Measurements from ENCODE around the gene ABCC1. TPM values are rescaled to one million over a fixed set of nuclear protein-coding genes. Genes with fewer than 3 reads are reported as not detected.

The ABCC1 gene
- total and polyA plus RNA-seq, 4 donors, result 12.4 to 41.5 (median 31.3) TPM

GRCh38 chr16:15903960-15904359, 45.5 kb upstream of the ABCC1 start:
- DNase-seq (no peak), ATAC-seq (ENCODE audit: insufficient read depth, low FRiP score) (no peak)
- Histone ChIP-seq H3K27me3 (ENCODE audit: control insufficient read depth in 3 of 3, insufficient read depth in 3 of 3, low read length in 2 of 3) (no peaks in the 10 kb centered on the region), H3K36me3 (ENCODE audit: control insufficient read depth in 4 of 4, insufficient read depth in 4 of 4, low read length in 4 of 4) (no peaks in the 10 kb centered on the region), H3K9me3 (ENCODE audit: control insufficient read depth in 4 of 4, insufficient read depth in 3 of 4, low read length in 3 of 4) (no peaks in the 10 kb centered on the region), H3K9ac (ENCODE audit: insufficient read depth in 1 of 2, low read length in 2 of 2) (no peak overlapping the region), H3K27ac (ENCODE audit: low read depth in 1 of 2, low read length in 1 of 2) (no peak overlapping the region), H3K4me1 (ENCODE audit: control insufficient read depth in 5 of 5, insufficient read depth in 5 of 5, low read length in 5 of 5) (peaks cover 0 to 3% (median 0%) of the 10 kb centered on the region in 5 donors), H3K4me3 (no peak overlapping the region)
- TF ChIP-seq, protein P1, sequence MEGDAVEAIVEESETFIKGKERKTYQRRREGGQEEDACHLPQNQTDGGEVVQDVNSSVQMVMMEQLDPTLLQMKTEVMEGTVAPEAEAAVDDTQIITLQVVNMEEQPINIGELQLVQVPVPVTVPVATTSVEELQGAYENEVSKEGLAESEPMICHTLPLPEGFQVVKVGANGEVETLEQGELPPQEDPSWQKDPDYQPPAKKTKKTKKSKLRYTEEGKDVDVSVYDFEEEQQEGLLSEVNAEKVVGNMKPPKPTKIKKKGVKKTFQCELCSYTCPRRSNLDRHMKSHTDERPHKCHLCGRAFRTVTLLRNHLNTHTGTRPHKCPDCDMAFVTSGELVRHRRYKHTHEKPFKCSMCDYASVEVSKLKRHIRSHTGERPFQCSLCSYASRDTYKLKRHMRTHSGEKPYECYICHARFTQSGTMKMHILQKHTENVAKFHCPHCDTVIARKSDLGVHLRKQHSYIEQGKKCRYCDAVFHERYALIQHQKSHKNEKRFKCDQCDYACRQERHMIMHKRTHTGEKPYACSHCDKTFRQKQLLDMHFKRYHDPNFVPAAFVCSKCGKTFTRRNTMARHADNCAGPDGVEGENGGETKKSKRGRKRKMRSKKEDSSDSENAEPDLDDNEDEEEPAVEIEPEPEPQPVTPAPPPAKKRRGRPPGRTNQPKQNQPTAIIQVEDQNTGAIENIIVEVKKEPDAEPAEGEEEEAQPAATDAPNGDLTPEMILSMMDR (IDR thresholded peaks at IDR 0.05; ENCODE audit: control extremely low read depth, extremely low read depth), result no peak
- WGBS, 2 donors, result 97 to 98% methylated on average over 5 of the region's 5 CpGs

DNA sequence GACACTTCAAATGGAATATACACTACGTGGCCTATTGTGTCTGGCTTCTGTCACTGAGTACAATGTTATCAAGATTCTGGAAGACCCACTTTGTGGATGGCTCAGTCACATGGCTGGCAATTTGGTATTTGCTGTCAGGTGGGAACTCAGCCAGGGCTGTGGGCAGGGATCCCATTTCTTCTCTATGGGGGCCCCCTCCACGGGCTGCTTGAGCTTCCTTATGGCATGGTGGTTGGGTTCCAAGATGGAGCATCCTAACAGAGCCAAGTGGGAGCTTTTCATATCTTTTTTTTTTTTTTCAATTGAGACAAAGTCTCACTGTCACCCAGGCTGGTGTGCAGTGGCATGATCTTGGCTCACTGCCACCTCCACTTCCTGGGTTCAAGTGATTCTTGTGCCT, 43.0 kb upstream of the ABCC1 start:
- no peaks in the 10 kb centered on the region for H3K27me3 ChIP-seq (ENCODE audit: control insufficient read depth in 3 of 3, insufficient read depth in 3 of 3, low read length in 2 of 3)
- ATAC-seq (ENCODE audit: insufficient read depth, low FRiP score), result no peak
- no peaks in the 10 kb centered on the region for H3K9me3 ChIP-seq (ENCODE audit: control insufficient read depth in 4 of 4, insufficient read depth in 3 of 4, low read length in 3 of 4)
- H3K36me3 ChIP-seq (ENCODE audit: control insufficient read depth in 4 of 4, insufficient read depth in 4 of 4, low read length in 4 of 4), result no peaks in the 10 kb centered on the region
- DNase-seq, result no peak
- H3K4me3 ChIP-seq, result no peak overlapping the region
- 87 to 94% methylated on average over 2 of the region's 2 CpGs for WGBS, 2 donors
- TF ChIP-seq, protein P1 (IDR thresholded peaks at IDR 0.05; ENCODE audit: control extremely low read depth, extremely low read depth), result no peak
- no peak overlapping the region for H3K27ac ChIP-seq (ENCODE audit: low read depth in 1 of 2, low read length in 1 of 2)
- no peak overlapping the region for H3K9ac ChIP-seq (ENCODE audit: insufficient read depth in 1 of 2, low read length in 2 of 2)
- H3K4me1 ChIP-seq (ENCODE audit: control insufficient read depth in 5 of 5, insufficient read depth in 5 of 5, low read length in 5 of 5), result peaks cover 0 to 3% (median 0%) of the 10 kb centered on the region in 5 donors

- H3K27ac ChIP-seq (ENCODE audit: low read depth in 1 of 2, low read length in 1 of 2), result no peak overlapping the region
- WGBS, 2 donors, result 88 to 89% methylated on average over 7 of the region's 7 CpGs
- H3K9me3 ChIP-seq (ENCODE audit: control insufficient read depth in 4 of 4, insufficient read depth in 3 of 4, low read length in 3 of 4), result no peaks in the 10 kb centered on the region
- ATAC-seq (ENCODE audit: insufficient read depth, low FRiP score), result no peak
- H3K27me3 ChIP-seq (ENCODE audit: control insufficient read depth in 3 of 3, insufficient read depth in 3 of 3, low read length in 2 of 3), result no peaks in the 10 kb centered on the region
- no peak for DNase-seq
- H3K4me1 ChIP-seq (ENCODE audit: control insufficient read depth in 5 of 5, insufficient read depth in 5 of 5, low read length in 5 of 5), result peaks cover 0 to 3% (median 0%) of the 10 kb centered on the region in 5 donors
- H3K36me3 ChIP-seq (ENCODE audit: control insufficient read depth in 4 of 4, insufficient read depth in 4 of 4, low read length in 4 of 4), result no peaks in the 10 kb centered on the region
- no peak overlapping the region for H3K4me3 ChIP-seq
- no peak overlapping the region for H3K9ac ChIP-seq (ENCODE audit: insufficient read depth in 1 of 2, low read length in 2 of 2)
- TF ChIP-seq, protein P1 (IDR thresholded peaks at IDR 0.05; ENCODE audit: control extremely low read depth, extremely low read depth), result no peak
These were observed 41.4 kb upstream of the ABCC1 start for GRCh38 chr16:15907863-15908478.

- no peaks in the 10 kb centered on the region for H3K27me3 ChIP-seq (ENCODE audit: control insufficient read depth in 3 of 3, insufficient read depth in 3 of 3, low read length in 2 of 3)
- H3K4me3 ChIP-seq, result no peak overlapping the region
- DNase-seq (no peak), ATAC-seq (ENCODE audit: insufficient read depth, low FRiP score) (no peak)
- WGBS, 2 donors, result 98 to 99% methylated on average over 3 of the region's 3 CpGs
- H3K4me1 ChIP-seq (ENCODE audit: control insufficient read depth in 5 of 5, insufficient read depth in 5 of 5, low read length in 5 of 5), result peaks cover 0 to 3% (median 0%) of the 10 kb centered on the region in 5 donors
- TF ChIP-seq, protein P1 (IDR thresholded peaks at IDR 0.05; ENCODE audit: control extremely low read depth, extremely low read depth), result no peak
- no peaks in the 10 kb centered on the region for H3K9me3 ChIP-seq (ENCODE audit: control insufficient read depth in 4 of 4, insufficient read depth in 3 of 4, low read length in 3 of 4)
- no peak overlapping the region for H3K9ac ChIP-seq (ENCODE audit: insufficient read depth in 1 of 2, low read length in 2 of 2)
- H3K27ac ChIP-seq (ENCODE audit: low read depth in 1 of 2, low read length in 1 of 2), result no peak overlapping the region
- no peaks in the 10 kb centered on the region for H3K36me3 ChIP-seq (ENCODE audit: control insufficient read depth in 4 of 4, insufficient read depth in 4 of 4, low read length in 4 of 4)
These were observed 38.2 kb upstream of the ABCC1 start for GRCh38 chr16:15911198-15911597.

Data from lung (tissue), 12 donors.